ENCODE measurements around the gene PCSK5.
"Not testable (repeated sequence)": the region's sequence is repeated elsewhere in the genome, so short reads cannot be mapped to it uniquely, and the experiment has no call there.

PCSK5 gene

GRCh38 chr9:75927356-75927755, 36.9 kb downstream of the PCSK5 start:
- DNase-seq = no peak

DNA sequence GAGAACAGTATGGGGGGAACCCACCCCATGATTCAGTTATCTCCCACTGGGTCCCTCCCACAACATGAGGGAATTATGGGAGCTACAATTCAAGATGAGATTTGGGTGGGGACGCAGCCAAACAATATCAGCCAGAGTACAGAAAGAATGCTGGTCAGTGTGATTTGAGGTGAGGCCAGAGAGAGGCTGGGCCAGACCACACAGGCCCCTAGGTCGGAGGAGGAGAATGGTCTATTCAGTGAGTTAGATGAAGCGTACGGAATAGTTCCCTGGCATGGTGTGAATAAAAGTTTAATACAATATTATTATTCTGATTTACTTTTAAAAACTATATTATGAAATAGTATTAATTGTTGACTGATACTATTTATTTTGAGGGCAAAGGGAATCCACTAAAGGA, 39.7 kb downstream of the PCSK5 start:
- DNase-seq = no peak

DNA sequence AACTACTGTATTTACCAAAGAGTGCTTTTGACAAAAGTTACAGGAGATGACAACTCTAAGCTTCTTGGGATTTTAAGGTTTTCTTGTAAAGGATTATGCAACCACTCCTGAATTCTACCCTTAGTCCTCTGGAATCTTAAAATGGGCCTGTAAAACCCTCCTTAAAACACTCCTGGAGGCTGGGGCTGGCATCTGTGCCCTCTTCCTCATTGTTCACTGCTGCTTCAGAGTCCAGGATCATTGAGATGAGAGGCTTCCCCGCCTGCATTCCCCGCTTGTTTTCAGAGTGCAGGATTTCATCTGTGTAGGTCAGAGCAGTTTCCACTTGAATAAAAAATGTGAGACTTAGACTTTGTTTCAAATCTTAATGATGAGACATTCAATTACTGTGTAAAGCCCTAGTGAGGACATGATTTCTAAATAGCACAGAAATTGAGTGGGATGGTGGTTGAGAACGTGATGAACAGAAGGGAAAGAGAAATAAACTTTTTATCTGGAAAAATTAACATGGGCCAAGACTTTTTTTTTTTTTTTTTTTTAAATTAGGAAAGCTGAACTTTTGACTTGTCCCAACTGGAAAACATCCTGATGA, 40.4 kb downstream of the PCSK5 start:
- DNase-seq = no peak

DNA sequence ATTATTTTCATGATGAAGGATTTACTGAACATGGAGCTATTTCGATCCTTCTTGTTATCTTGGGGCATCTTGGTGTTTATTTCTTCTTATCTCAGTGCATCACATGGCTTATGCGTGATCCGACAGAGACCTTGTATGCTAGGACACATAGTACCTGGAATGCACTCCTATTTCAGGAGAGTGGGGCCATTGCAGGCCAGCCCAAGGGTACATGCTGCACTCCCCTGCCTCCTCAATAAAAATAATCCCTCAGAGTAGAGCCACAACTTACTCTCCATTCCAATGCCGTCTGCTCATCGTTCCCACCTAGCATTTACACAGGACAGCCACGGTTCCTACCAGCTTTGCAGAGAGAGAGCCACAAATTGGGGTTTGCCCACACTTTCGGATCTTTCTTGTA, 43.5 kb downstream of the PCSK5 start:
- DNase-seq = no peak

DNA sequence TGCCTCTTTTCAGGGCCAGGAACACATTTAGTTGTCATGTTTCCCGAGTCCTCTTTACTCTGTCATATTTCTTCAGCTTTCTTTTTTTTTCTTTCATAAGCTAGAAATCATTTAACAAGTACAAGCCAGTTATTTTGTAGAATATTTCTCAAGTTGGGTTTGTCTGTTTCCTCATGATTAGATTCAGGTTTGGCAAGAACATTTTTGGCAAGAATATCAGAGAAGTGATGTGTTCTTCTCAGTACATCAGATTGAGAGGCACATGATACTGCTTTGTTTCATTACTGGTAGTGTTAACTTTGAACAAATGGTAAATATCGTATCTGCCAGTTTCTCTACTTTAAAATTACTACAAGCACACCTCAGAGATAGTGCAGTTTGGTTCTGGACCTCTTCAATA, 45.1 kb downstream of the PCSK5 start:
- DNase-seq = no peak

GRCh38 chr9:75937521-75938258, 47.2 kb downstream of the PCSK5 start:
- DNase-seq = no peak

- DNase-seq = peak; percentile 7
These were observed 48.5 kb downstream of the PCSK5 start for GRCh38 chr9:75938946-75939345.

DNA sequence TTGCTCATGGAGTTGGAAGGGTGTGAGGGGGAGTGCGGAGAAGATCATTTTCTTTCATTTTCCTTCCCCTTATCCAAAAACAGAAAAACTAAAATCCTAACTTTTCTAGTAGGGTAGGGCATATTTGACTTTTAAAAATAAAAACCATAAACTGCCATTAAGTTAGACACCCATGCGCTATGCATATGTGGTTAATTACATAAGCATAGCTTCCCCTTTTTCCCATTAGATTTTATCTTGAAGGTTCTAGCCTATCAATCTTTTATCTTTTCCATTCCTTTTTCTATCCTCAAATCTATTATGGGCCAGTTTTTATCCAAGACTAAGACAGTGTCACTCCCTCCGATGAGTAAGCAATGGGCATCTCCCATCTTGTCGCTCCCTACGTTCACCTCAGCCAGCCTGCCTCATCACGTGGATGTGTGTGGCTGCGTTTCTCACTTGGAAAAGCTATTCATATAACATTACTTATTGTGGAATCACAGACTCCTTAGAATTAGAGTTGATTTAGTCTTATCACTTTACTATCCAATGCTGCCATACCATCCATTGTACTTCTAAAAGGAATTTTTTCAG, 49.2 kb downstream of the PCSK5 start:
- DNase-seq = peak; percentile 5

DNA sequence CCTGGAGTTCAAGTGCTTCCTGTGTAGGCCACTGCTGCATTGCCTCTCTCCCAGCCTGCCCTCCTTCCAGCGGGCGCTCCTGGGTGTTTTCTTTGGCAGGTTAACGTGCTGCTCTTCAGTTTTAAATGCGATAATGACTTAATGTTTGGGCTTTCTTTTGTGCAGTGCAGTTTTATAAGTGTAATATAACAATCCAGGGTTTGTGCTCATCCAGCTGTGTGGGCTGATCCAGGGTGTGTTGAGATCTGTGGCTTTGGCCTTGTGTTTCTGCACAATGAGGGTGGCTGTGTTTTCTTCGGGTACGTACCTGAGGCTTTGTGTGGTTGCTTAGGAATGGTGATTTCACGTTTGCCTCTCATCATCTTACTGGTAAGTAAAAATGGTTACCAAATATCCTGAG, 50.6 kb downstream of the PCSK5 start:
- DNase-seq = no peak

DNA sequence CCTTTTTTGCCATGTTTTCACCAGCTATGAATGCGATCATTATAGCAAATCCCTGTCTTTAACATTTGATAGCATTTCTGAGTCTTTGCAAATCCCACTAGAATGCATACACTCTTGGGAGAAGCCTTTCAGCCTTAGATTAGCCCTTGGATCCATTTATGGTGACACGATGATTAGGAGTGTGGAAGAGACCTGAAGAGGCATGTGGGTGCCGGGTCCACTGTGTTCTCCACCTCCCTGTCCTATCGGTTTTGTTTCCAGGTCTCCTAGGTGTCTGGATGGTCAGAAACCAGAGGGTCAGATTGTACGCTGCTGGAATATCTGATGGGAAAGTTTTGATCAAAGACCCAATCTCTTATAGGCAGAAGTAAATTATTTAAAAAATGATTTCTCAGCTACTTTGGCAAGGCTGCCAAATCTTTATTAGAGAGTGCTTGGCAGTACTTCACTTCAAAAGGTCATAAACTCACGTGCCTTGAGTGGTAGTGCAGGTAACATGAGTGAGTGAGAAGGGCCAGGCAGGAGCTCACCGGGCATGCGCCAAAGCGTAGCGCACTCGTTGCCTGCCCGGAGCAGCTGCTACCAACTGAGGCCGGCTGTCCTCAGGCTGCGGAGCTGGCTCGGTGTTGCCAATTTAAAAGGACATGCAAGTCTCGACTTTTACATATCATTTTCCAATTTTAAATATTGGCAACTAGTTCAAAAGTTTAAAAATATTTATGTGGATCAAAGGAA, 51.3 kb downstream of the PCSK5 start:
- DNase-seq = no peak

DNA sequence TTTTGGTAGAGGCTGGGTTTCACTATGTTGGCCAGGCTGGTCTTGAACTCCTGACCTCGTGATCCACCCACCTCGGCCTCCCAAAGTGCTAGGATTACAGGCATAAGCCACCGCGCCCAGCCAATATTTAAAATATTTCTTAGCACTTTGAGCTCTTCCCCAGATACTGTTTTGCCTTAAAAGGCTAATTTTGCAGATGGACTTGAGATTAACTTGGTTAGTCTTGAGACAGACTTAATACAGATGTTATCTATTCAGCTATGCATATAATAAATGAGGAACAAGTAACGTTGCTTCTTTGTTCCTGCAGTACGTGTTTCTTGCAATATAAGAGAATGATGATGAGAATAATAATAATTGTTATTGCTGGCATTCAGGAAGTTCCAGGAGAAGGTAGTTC, 56.3 kb downstream of the PCSK5 start:
- no peak for DNase-seq

DNA sequence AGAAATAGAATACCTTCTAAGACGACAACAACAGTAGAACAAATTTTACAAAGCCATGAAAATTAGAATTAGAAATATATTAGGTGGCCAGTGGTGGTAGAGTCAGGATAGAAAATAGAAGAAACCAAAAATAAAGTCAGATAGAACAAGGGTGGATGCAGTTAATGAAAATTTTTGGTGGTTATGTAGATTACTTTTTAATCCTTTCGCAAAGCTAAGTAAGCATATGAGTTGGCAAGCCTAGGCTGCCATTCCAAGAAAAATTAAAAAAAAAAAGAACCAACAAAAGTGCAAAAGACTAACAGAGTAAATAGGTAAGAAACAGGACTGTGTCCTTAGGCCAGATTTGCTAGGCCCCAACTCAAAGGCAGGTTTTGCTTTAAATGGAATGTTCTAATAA, 56.8 kb downstream of the PCSK5 start:
- DNase-seq = no peak

DNA sequence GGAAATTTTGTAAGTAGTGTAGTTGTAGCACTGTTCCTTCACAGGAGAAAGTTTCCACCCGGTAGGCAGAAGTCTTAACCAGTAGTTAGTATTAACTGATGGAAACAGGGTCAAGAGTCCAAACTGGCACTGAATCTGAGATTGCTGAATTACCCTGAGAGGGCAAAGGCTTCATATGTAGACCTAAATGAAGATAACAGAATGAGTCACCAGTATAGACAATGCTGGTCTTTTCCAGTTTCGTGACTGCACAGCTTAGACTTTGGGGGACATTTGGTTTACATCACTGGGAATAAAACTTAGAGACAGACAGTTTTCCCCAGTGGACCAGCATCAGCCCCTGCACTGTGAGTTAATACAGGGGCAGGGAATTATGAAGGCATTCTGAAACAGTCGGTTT, 60.5 kb downstream of the PCSK5 start:
- no peak for DNase-seq

DNA sequence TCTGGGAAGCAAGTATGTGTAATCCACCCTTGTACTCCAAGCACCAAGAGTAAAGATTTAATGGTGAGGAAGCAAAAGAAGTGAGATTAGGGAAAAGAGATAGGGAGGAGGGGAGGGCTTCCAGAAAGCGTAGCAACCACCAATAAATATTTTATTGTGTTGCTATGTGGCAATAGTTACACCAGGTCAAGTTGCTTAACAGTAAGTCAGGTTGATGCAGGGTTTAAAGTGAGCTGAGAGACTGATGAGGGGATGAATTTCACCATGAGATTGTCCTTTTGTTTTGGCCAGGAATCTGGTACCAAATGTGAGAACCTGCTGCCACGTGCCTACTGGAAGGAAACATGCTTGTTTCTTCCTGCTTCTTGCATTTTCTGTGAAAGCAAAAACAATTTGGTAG, 62.7 kb downstream of the PCSK5 start:
- DNase-seq = no peak

- DNase-seq = no peak
These were observed 65.7 kb downstream of the PCSK5 start for GRCh38 chr9:75956161-75956560.

- no peak for DNase-seq
These were observed 66.6 kb downstream of the PCSK5 start for GRCh38 chr9:75957116-75957515.

GRCh38 chr9:75958226-75958625, 67.8 kb downstream of the PCSK5 start:
- no peak for DNase-seq

DNA sequence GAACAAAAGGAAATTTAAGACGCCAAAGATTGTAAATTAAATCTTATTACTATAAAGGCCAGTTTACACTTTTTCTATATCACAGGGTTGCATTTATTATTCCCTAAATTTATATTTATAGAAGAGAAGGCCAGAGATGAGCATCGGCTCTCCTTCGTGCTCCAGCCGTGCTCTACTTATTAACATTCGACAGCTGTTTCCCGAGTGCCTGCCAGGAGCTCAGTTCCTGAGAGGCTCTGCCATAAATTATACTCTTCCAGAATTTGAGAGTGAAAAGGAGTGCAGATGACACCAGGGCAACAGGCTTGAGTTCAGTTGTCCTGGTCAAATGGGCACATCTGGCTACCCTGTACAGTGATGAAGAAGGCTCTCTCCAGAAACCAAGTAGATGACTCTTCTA, 70.1 kb downstream of the PCSK5 start:
- no peak for DNase-seq

GRCh38 chr9:75962013-75962661, 71.7 kb downstream of the PCSK5 start:
- DNase-seq = no peak

DNA sequence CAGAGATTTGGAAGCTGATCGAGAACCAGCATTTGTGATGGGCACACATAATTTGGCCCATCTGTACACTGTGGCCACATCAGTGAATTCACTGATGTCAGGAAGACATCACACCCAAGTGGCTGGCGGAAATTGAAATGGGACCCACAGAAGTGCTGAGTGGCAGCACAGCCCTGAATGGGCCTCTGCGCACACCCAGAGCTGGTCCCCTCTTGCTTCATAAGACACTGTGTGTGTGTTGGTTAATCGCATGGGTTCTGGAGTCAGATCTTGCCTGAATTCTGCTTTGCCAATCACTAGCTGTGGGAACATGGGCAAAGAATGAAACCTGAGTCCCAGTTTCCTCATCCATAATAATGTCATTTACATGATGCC, 72.2 kb downstream of the PCSK5 start:
- DNase-seq = no peak

GRCh38 chr9:75963321-75963720, 72.8 kb downstream of the PCSK5 start:
- DNase-seq = not testable (repeated sequence)

DNA sequence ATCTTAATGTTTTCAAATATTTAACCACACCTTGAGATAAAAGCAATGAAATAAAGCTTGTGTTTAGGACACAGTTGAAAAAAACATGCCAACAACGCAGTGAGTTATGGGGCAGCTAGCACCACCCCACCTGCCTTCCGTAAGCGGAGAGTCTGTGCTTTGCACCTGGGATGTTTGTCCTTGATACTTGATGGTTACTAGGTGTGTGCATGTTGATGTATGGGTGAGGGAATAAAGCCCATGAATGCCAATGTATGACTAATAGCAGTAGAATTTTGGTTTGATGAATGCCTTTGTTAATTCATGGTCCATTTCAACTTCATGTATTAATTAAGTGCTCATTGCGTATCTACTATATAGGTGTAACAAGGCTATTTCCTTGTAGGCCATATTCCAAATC, 74.0 kb downstream of the PCSK5 start:
- no peak for DNase-seq

- DNase-seq = no peak
These were observed 74.8 kb downstream of the PCSK5 start for GRCh38 chr9:75965231-75965630.

GRCh38 chr9:75967556-75967955, 77.1 kb downstream of the PCSK5 start:
- DNase-seq = no peak
